ENCODE measurements around the gene ELF5.

Gene ELF5

DNA sequence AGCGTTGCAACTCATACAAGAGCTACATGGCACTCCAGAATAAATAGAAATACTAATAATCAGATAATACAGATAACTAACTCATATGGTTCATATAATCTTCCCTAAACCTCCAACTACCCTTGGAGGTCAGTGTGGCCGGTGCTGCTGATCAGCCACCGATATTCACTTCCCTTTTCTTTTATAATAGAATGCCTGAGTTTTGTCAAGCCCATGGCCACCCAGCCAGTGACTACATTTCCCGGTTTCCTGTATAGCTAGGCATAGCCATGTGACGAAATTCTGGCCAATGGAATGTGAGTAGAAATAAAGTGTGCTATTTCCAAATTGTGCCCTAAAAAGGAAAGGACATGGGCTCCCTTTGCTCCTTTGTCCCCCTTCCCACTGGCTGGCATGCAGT, 80.8 kb downstream of the ELF5 start:
- DNase-seq (ENCODE audit: extremely low read depth, low read depth) = no peak
- no peak for TF ChIP-seq CTCF (IDR thresholded peaks at IDR 0.05; ENCODE audit: low read depth, low read length, missing control alignments)
- H3K4me3 ChIP-seq (replicated peaks; ENCODE audit: low read depth, low read length) = no peak overlapping the region

DNA sequence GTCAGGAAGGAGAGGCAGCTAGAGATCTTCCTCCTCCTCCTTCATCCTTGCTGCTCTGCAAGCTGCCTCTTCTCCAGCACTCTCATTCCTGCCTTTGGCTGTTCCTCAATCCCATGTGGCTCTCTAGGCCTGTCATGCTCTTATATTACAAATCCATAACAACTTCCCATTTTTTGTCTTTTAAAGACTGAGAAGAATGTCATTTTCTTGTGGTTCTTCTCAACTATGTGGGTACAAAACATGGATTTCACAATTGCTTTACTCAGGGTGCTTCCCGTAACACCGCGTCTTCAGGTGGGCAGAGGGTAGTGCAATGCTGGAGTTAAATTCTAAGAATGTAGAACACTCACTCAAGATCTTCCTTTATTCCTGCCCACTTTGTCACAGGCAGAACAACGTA, 81.6 kb downstream of the ELF5 start:
- no peak overlapping the region for H3K4me3 ChIP-seq (replicated peaks; ENCODE audit: low read depth, low read length)
- TF ChIP-seq CTCF (IDR thresholded peaks at IDR 0.05; ENCODE audit: low read depth, low read length, missing control alignments) = no peak
- DNase-seq (ENCODE audit: extremely low read depth, low read depth) = no peak

Data from HFF-Myc (cell line).